OCI-LY7 (cell line): Measurements from ENCODE around the gene ABHD13.

ENCODE experiments used
- CTCF ChIP-seq: fragments of 200-600 bp; sonication (generic); conservative IDR thresholded peaks from 2 replicates; pipeline ENCODE4 v1.5.1; 2014; ENCODE audit warnings: mild to moderate bottlenecking, antibody characterized with exemption, low read length, moderate library complexity, mixed read lengths
- EZH2phosphoT487 ChIP-seq: fragments of 200-600 bp; sonication (generic); IDR thresholded peaks from 2 replicates; pipeline ENCODE4 v1.6.1; 2018; ENCODE audit warnings: low read depth, borderline replicate concordance, mild to moderate bottlenecking, mixed run types, antibody characterized with exemption, low read length, moderate library complexity, mixed read lengths

- TF ChIP-seq CTCF (no peak), EZH2phosphoT487 (no peak)
Observed at GRCh38 chr13:108210551-108210950, 7.6 kb upstream of the ABHD13 start.
